ENCODE measurements around the gene CD96.
"Not testable (repeated sequence)": the region's sequence is repeated elsewhere in the genome, so short reads cannot be mapped to it uniquely, and the experiment has no call there.

CD96 gene, protein sequence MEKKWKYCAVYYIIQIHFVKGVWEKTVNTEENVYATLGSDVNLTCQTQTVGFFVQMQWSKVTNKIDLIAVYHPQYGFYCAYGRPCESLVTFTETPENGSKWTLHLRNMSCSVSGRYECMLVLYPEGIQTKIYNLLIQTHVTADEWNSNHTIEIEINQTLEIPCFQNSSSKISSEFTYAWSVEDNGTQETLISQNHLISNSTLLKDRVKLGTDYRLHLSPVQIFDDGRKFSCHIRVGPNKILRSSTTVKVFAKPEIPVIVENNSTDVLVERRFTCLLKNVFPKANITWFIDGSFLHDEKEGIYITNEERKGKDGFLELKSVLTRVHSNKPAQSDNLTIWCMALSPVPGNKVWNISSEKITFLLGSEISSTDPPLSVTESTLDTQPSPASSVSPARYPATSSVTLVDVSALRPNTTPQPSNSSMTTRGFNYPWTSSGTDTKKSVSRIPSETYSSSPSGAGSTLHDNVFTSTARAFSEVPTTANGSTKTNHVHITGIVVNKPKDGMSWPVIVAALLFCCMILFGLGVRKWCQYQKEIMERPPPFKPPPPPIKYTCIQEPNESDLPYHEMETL

GRCh38 chr3:111541911-111542483 is at the start of gene CD96:
CD96 (plus strand) TSS chr3:111542197; CDS start chr3:111542249, 52 bp downstream.
- DNase-seq (ENCODE audit: low read depth) = no peak
- H3K4me3 ChIP-seq (ENCODE audit: low read depth, low read length) = no peak within 1 kb of the TSS

DNA sequence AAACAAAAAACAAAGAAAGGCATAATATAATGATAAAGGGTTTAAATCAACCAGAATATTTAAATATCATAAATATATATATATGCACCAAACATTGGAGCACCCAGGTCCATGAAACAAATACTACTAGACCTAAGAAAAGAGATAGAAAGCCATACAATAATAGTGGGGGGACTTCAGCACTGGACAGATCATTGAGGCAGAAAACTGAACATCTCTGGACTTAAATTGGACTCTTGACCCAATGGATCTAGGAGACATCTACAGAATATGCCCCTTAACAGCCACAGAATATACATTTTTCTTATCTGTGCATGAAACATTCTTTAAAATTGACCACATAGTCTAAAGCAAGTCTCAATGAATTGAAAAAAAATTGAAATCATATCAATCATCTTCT is 48.7 kb upstream of the CD96 start:
- DNase-seq (ENCODE audit: low read depth) = no peak
- H3K4me3 ChIP-seq (ENCODE audit: low read depth, low read length) = no peak overlapping the region

DNA sequence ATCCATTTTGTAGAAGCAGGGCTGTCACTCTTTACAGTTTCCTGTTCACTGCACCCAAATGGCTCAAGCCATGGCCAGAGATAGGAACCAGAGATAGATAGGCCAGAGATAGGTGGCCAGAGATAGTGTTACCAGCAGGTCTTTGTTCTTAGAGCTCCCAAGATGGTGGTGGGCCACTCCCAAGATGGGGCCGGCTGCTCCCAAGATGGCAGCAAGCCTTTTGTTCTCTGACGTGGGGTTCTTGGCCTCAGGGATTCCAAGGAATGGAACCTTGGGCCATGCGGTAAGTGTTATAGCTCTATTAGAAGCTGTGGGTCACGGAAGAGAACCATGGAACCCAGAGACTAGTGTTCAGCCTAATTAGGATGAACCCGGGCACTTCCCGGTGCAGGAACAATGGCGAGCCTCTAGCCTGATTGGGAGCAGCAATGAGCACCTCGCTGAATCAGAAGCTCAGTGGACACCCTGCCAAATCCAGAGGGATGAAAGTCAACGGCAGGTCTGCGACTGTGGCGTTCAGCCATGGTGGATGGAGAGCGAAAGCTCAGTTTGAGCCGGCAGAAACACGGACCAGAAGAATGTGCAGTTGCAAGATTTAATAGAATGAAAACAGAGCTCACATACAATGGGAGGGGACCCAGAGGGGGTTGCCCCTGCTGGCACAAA is 45.0 kb upstream of the CD96 start:
- DNase-seq (ENCODE audit: low read depth) = no peak
- no peak overlapping the region for H3K4me3 ChIP-seq (ENCODE audit: low read depth, low read length)

DNA sequence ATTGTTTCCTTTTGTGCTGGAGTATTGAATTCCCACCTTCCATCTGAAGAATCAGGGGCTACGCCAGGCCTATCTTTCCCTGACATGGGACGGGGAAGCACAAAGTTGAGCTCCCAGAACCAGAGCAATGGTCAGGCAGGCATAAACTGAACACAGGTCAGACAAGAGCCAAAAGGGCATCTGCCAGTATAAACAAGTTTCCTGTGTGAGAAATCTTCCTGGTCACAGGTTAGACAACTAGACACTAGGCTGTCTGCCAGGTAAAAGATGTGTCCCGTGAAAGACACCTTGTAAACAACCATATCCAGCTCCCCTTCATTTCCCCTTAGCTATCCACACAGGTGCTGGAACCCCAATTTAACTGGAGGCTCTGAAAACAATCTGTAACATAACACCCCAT is 44.0 kb upstream of the CD96 start:
- no peak for DNase-seq (ENCODE audit: low read depth)
- no peak overlapping the region for H3K4me3 ChIP-seq (ENCODE audit: low read depth, low read length)

- H3K4me3 ChIP-seq (ENCODE audit: low read depth, low read length) = no peak overlapping the region
- DNase-seq (ENCODE audit: low read depth) = no peak
Observed at GRCh38 chr3:111506435-111506834, 35.6 kb upstream of the CD96 start.

- no peak overlapping the region for H3K4me3 ChIP-seq (ENCODE audit: low read depth, low read length)
- DNase-seq (ENCODE audit: low read depth) = no peak
Observed at GRCh38 chr3:111509308-111509707, 32.7 kb upstream of the CD96 start.

DNA sequence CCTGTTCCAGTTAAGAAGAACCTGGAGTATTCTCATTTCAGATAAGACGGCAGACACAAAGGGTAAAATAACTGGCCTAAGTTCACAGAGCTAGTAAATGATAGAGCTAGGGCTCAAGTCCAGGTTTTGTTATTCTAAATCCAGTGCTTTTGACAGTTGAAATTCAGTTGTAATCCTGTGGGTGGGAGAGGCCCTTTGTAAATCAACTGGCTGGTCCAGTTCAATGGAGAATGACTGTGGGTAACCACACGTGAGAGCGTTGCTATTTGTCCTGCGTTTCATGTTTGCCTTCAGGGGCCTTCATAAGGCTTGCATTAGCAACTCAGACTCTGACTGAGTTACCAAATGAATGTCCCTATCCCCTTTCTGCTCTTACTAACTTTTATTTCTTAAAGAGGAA is 24.2 kb upstream of the CD96 start:
- DNase-seq (ENCODE audit: low read depth) = no peak
- no peak overlapping the region for H3K4me3 ChIP-seq (ENCODE audit: low read depth, low read length)

DNA sequence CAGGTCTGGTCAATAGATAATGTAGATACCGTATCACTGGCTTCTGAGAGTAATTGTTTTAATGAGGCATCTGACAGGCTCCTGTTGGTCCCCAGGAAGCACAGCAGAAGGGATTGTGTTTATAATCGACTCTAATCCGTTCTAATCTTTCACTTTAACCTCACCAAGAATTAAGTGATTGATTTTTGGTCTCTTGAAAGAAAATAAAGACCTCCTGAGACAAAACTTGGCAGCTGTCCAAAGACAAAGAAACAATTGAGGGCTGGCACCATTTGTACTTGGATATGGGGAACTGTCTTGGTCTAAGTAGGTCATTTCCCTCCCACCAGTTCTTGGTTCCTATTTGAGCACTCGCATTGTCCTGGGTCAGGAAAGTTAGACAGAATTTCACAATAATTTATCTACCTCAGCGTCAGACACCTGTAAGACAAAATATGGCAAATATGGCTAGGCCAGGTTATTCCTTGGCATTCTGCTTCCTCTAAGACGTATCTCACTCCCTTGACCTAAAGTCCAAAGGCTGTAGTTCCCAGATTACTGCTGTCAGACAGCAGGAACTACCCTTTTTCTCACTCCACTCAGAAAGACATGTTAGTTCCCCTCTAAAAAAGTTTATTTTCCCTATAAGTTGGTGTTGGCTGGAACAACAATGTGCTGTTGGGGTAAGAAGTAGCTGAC is 22.7 kb upstream of the CD96 start:
- no peak overlapping the region for H3K4me3 ChIP-seq (ENCODE audit: low read depth, low read length)
- no peak for DNase-seq (ENCODE audit: low read depth)

DNA sequence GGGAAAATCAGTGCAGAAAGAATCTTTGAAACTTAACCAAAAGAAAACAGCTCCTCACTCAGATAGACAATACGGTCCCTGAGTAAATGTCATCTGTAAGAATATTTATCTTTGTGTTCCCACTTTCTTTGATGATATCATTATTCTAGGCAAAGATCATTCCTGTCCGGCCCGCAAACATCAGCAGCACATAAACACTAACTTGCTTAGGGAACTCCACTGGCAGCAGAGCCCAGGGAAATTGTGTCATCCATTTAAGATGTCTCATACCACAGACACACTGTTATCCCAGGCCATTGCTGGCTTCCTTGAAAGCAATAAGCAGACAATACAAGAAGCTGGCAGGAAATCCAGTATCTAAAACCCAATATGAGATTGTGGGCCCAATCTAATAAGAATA is 20.1 kb upstream of the CD96 start:
- peak; percentile 64 for DNase-seq (ENCODE audit: low read depth)
- no peak overlapping the region for H3K4me3 ChIP-seq (ENCODE audit: low read depth, low read length)

DNA sequence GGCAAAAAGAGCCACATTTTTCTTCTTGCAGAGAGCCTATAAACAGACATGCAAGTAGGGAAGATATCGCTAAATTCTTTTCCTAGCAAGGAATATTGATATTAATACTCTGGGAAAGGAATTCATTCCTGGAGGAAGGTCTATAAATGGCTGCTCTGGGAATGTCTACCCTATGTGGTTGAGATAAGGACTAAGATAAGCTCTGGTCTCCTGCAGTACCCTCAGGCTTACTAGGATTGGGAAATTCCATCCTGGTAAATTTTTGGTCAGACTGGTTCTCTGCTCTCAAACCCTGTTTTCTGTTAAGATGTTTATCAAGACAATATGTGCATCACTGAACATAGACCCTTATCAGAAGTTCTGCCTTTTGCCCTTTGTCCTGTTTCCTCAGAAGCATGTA is 17.5 kb upstream of the CD96 start:
- H3K4me3 ChIP-seq (ENCODE audit: low read depth, low read length); DNase-seq (ENCODE audit: low read depth): not testable (repeated sequence)

- no peak overlapping the region for H3K4me3 ChIP-seq (ENCODE audit: low read depth, low read length)
- no peak for DNase-seq (ENCODE audit: low read depth)
Observed at GRCh38 chr3:111531446-111531845, 10.6 kb upstream of the CD96 start.

GRCh38 chr3:111534701-111535100 is 7.3 kb upstream of the CD96 start:
- peak; percentile 42 for DNase-seq (ENCODE audit: low read depth)
- no peak overlapping the region for H3K4me3 ChIP-seq (ENCODE audit: low read depth, low read length)

- DNase-seq (ENCODE audit: low read depth) = no peak
- H3K4me3 ChIP-seq (ENCODE audit: low read depth, low read length) = no peak overlapping the region
Observed at GRCh38 chr3:111538111-111538510, 3.9 kb upstream of the CD96 start.

DNA sequence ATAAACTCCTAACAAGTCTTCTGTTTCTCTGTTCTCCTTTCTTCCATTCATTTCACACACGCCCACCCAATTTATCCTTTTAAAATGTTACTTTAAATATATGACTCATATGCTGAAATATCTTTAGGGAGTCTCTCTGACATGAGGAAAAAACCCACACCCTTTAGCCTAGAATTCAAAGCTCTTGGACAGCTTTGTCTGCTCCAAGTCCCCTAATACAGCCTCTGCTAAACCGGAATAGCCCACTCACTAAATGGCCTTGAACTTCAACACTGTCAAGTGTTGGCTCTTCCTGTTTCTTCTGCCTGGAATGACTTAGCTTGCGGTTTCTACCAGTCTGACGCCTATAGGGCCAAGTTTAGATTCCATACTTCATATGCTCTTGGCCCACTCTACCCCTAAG is 3.3 kb upstream of the CD96 start:
- H3K4me3 ChIP-seq (ENCODE audit: low read depth, low read length) = no peak overlapping the region
- DNase-seq (ENCODE audit: low read depth) = peak; percentile 30

DNA sequence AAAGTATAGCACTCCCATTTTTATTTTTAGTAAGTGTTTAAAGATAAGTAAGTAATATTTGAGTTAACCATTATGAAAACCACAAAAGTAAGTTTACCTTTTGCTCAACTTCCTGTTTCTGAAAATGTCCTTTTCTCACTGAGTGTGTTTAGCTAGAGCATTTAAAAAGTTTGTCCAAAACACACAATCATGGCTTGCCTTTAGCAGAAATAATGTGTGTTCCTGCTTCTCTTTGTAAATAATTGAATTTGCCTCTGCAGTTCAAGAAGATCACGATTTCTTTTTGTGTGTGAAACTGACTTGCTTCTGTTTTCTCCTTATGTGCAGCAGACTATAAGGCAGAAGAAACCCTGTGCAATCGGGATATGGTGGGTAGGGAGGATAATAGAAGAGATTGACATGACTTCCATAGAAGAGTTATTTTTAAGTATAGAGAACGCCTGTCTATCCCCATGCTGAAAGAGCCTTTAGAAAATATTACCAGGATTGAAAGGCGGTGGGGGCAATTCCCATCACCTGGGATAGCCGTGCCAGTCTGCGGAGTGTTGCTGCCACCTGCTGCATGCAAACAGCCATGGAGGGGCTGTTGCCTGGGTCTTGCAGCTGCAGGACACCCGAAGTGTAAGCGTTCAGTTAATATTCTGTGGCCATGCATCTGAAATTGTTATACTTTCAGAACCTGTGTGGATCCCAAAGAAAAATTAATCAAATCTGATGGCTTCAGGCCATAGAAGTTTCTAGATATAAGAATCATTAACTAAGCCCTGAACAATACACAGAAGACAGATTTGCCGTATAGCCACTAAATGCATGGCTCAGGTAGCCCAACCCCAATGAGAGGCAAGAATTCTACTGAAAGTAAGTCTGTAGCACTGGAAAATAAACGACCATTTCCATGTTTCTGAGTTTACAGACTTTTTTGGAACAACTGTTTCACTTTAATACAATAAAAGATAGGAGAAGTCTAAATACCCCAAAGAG is 2.4 kb upstream of the CD96 start:
- no peak for DNase-seq (ENCODE audit: low read depth)
- no peak overlapping the region for H3K4me3 ChIP-seq (ENCODE audit: low read depth, low read length)

GRCh38 chr3:111541391-111541790 is 606 bp upstream of the CD96 start:
- no peak for DNase-seq (ENCODE audit: low read depth)
- H3K4me3 ChIP-seq (ENCODE audit: low read depth, low read length) = no peak overlapping the region

GRCh38 chr3:111542611-111543300 is 759 bp downstream of the CD96 start:
- no peak overlapping the region for H3K4me3 ChIP-seq (ENCODE audit: low read depth, low read length)
- DNase-seq (ENCODE audit: low read depth) = no peak

DNA sequence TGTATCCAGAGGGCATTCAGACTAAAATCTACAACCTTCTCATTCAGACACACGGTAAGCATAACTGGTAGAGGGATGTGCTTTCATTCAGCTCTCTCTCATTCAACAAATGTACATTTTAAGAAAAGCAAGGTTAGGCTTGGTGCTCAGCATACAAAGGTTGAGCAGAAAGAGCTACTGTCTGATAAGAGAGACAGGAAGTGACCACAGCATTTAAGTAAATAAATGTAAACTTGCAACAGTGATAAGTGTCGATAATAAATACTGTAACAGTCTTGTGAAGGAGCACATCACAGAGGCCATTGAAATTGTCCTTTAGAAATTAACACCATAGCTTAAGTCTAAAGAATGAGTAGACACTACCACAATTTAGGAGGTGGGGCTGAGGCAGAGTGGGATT is 3.4 kb downstream of the CD96 start:
- H3K4me3 ChIP-seq (ENCODE audit: low read depth, low read length) = no peak overlapping the region
- DNase-seq (ENCODE audit: low read depth) = no peak
